SK-N-MC (cell line): Measurements from ENCODE around the gene MISP.
"Not testable (repeated sequence)": the region's sequence is repeated elsewhere in the genome, so short reads cannot be mapped to it uniquely, and the experiment has no call there.

Experiments used
- DNase-seq: peaks from one replicate; pipeline ENCODE4 v3.0.0-alpha.2; 2011; ENCODE audit warnings: low read depth, low spot score
- H3K27ac ChIP-seq: fragments of 200-600 bp; sonication (generic); 2 replicates; pipeline ENCODE4 v1.5.1; 2016; ENCODE audit warnings: mixed run types
- H3K36me3 ChIP-seq: fragments of 200-600 bp; sonication (generic); 2 replicates; pipeline ENCODE4 v1.6.1; 2017; ENCODE audit warnings: antibody characterized with exemption, low read length, mixed read lengths; ENCODE audit not compliant: insufficient read depth
- H3K4me3 ChIP-seq: fragments of 200-600 bp; sonication (generic); 2 replicates; pipeline ENCODE4 v1.5.1; 2016
- H3K9ac ChIP-seq: fragments of 200-600 bp; sonication (generic); 2 replicates; pipeline ENCODE4 v1.8.0; 2017; ENCODE audit warnings: mixed run types, mixed read lengths; ENCODE audit not compliant: insufficient read length
- H3K9me3 ChIP-seq: fragments of 200-600 bp; sonication (generic); 2 replicates; pipeline ENCODE4 v1.6.1; 2017; ENCODE audit warnings: low read depth, mild to moderate bottlenecking, antibody characterized with exemption, low read length, moderate library complexity, mixed read lengths
- EZH2 ChIP-seq: fragments of 200-600 bp; sonication (generic); IDR thresholded peaks from one replicate; pipeline ENCODE4 v1.6.1; 2017; ENCODE audit warnings: antibody characterized with exemption
- FOXP2 ChIP-seq: optimal IDR thresholded peaks from 2 replicates; pipeline ENCODE3; 2011; ENCODE audit warnings: mild to moderate bottlenecking, moderate library complexity; ENCODE audit not compliant: insufficient read depth; ENCODE audit errors: extremely low read length, control extremely low read depth
- POLR2AphosphoS5 ChIP-seq: IDR thresholded peaks from 2 replicates; pipeline ENCODE4 v1.6.1; 2012; ENCODE audit warnings: mild to moderate bottlenecking, low read depth, low read length, borderline replicate concordance

Gene MISP

DNA sequence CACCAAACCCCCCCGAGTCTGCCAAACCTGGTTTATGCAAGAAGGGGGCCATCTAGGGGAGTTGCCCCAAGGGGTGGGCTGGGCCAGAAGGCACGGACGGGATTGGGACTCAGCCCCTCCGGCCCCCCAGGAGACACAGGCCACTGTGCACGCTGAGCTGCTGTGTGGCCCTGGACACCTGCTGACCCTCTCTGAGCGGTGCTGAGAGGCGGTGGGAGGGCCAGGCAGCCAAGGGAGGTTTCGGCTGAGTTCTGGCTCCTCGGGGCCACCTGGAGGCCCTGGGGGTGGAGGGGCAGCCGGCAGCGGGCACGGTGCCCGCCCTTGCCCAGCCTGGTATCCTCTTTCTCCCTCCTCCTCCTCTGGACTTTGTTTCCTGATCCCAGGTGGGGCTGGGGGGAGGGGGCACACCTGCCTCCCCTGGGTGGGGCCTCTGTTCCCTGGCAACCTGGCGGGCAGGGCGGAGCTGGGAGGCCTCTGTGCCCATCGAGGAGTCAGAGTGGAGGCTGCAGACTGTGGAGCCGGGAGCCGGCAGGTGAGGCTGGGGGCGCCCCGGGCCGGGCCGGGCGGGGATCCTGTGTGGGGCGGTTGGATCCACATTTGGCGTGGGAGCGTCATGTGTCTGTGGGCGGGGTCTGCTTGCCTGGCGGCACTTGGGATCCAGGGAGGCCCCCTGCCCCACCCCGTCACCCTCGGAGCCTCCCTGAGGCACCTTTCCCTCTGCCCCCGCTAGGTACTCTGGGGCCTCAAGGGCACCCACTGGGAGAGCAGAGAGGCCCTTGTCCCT lies at the start of gene MISP:
Gene MISP, plus strand, starts transcription at position 473 of the 784 bp plus-strand sequence. CDS start 5,835 bp downstream, outside the sequence.
- H3K36me3 ChIP-seq = no peaks in the 10 kb centered on the region
- no peaks in the 10 kb centered on the region for H3K9me3 ChIP-seq
- H3K9ac ChIP-seq = no peak within 1 kb of the TSS
- no peak for DNase-seq
- no peak within 1 kb of the TSS for H3K27ac ChIP-seq
- TF ChIP-seq POLR2AphosphoS5 = no peak
- TF ChIP-seq FOXP2 = no peak
- TF ChIP-seq EZH2 = no peak
- no peak within 1 kb of the TSS for H3K4me3 ChIP-seq

DNA sequence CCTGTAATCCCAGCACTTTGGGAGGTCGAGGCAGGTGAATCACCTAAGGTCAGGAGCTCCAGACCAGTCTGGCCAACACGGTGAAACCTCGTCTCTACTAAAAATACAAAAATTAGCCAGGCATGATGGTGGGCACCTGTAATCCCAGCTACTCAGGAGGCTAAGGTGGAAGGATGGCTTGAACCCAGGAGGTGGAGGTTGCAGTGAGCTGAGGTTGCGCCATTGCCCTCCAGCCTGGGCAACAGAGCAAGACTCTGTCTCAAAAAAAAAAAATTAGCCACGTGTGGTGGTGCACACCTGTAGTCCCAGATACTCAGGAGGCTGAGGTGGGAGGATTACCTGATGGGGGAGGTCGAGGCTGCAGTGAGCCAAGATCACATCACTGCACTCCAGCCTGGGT lies 48.1 kb upstream of the MISP start:
- DNase-seq, H3K27ac ChIP-seq, H3K9ac ChIP-seq, H3K36me3 ChIP-seq, H3K4me3 ChIP-seq, H3K9me3 ChIP-seq: not testable (repeated sequence)

DNA sequence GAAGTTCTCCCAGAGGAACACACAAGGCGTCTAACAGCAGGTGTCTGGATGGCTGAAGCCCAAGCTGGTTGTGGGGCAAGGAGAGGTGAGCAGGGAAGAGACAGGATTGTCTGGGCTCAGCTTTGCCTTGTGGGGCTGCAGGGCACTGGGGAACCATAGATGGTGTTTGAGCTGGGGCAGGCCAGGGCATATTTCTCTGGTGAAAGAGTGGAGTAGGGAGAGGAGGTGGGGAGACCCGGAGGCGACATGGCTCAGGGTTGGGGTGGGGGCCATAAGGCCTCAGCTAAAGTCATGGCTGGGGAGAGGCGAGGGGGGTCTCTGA lies 47.6 kb upstream of the MISP start:
- no peak overlapping the region for H3K27ac ChIP-seq
- TF ChIP-seq EZH2 = no peak
- TF ChIP-seq FOXP2 = no peak
- no peak for TF ChIP-seq POLR2AphosphoS5
- no peaks in the 10 kb centered on the region for H3K36me3 ChIP-seq
- DNase-seq = no peak
- H3K9me3 ChIP-seq = no peaks in the 10 kb centered on the region
- no peak overlapping the region for H3K9ac ChIP-seq
- H3K4me3 ChIP-seq = no peak overlapping the region

DNA sequence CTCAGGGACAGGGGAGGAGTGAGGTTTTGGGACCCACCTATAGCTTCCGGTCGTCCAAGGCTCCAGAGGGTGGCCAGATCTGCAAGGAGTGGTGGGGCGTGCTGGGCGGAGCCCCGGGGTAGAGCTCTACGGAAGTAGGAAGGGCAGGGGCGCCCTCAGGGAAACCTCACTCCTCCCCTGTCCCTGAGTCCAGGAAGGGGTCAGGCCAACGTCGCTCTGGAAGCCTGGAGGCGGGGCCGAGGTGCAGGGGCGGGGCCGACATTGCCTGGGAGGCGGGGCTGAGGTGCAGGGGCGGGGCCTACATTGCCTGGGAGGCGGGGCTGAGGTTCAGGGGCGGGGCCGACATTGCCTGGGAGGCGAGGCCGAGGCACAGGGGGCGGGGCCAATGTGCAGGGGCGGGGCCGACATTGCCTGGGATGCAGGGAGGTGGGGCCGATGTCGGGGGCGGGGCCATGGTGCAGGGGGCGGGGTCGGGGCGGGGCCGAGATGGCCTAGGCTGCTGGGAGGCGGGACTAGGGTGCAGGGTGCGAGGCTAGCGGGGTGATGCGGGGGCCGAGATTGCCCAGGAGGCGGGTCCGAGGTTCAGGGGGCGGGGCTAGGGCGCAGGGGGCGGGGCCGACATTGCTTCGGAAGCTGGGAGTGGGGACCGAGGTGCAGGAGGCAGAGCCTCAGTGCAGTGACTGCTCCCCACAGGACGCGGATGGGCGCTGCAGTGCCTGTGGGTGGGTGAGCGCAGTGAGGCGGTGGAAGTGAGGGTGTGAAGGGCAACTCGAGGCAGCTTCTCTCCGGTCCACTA lies 47.1 kb upstream of the MISP start:
- DNase-seq = no peak
- Histone ChIP-seq H3K9ac (no peak overlapping the region), H3K27ac (no peak overlapping the region), H3K4me3 (no peak overlapping the region), H3K9me3 (no peaks in the 10 kb centered on the region), H3K36me3 (no peaks in the 10 kb centered on the region)
- TF ChIP-seq POLR2AphosphoS5 (no peak), EZH2 (no peak), FOXP2 (no peak)

- H3K9me3 ChIP-seq = no peaks in the 10 kb centered on the region
- H3K27ac ChIP-seq = no peak overlapping the region
- no peak for DNase-seq
- H3K36me3 ChIP-seq = no peaks in the 10 kb centered on the region
- TF ChIP-seq POLR2AphosphoS5 = no peak
- no peak for TF ChIP-seq FOXP2
- no peak for TF ChIP-seq EZH2
- no peak overlapping the region for H3K4me3 ChIP-seq
- no peak overlapping the region for H3K9ac ChIP-seq
Measured at GRCh38 chr19:704447-704741, 46.5 kb upstream of the MISP start.

- Histone ChIP-seq H3K27ac (peak within 1 kb of the TSS; percentile 68), H3K4me3 (peak within 1 kb of the TSS; percentile 85), H3K36me3 (no peaks in the 10 kb centered on the region), H3K9ac (peak within 1 kb of the TSS; percentile 81), H3K9me3 (no peaks in the 10 kb centered on the region)
- DNase-seq = no peak
- no peak for TF ChIP-seq FOXP2
Measured at GRCh38 chr19:708154-709143, 42.5 kb upstream of the MISP start, which contains the start of gene PALM. Gene PALM (plus strand): TSS chr19:708935. CDS start chr19:709147, 212 bp downstream.

DNA sequence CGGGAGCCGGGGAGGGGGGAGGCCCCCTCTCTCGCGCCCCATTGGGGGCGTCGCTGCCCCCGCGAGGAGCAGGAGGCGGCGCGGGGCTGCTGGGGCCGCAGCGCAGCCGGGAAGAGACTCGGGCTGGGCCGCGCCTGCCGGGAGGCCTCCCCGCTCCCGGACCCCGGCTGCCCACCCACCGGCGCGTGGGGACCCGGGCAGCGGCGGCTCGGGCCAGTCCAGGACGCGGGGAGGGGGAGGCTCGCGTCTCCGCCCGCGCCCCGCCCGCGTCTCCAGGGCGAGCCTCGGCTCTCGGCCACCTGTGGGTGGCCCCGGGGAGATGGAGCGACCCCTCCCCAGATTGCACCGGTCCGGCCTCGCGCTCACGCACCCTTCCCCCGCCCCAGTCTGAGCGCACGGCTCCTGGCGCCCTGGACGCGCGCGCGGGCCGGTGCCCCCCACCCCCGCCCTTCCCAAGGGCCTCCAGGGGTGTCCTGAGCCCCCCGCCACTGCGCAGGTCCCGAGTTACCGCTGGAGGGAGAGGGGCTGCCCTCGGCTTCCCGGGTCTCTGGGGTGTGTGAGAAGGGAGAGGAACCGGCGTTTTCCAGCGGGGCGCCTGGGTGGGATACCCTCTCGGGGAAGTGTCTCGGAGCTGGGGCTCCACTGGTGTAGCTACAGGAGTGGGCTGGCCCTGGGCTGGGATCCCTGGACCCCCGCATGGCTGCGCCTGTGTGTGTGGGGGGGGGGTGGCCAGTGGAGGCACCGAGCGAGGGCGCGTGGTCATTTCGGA lies 41.5 kb upstream of the MISP start:
- peak overlapping the region; percentile 85 for H3K4me3 ChIP-seq
- no peak overlapping the region for H3K27ac ChIP-seq
- peak overlapping the region; percentile 81 for H3K9ac ChIP-seq
- no peaks in the 10 kb centered on the region for H3K9me3 ChIP-seq
- H3K36me3 ChIP-seq = no peaks in the 10 kb centered on the region
- no peak for DNase-seq
- no peak for TF ChIP-seq FOXP2
- no peak for TF ChIP-seq POLR2AphosphoS5
- no peak for TF ChIP-seq EZH2

DNA sequence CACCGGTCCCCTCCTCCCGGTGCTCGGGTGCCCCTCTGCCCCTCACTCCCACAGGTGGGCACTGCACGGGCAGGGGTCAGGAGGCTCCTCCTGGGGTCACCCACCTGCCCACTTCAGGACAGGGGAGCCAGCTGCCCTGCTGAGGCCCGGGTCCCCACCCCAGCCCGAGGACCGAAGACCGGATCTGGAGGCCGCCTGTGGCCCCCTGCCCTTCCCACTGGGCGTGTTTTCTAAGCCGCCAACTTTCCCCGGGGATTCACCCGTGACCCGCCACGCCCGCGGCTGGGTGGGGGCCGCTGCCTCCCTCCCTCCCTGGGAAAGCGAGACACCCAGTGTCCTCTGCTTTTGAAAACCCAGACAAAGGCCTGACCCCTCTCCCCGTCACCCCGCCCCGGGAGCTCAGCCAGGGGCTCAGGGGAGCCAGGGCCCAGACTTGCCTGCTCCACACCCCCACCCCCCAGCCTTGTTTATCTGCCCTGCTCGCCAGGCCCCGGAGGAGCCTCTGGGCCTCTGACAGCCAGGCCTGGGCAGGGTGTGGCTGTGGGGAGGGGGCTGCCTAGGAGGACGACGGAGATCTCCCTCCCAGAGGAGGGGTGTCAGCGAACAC lies 40.8 kb upstream of the MISP start:
- no peak for TF ChIP-seq EZH2
- TF ChIP-seq FOXP2 = no peak
- TF ChIP-seq POLR2AphosphoS5 = no peak
- no peak for DNase-seq
- no peaks in the 10 kb centered on the region for H3K9me3 ChIP-seq
- H3K27ac ChIP-seq = no peak overlapping the region
- H3K4me3 ChIP-seq = peak overlapping the region; percentile 85
- no peaks in the 10 kb centered on the region for H3K36me3 ChIP-seq
- peak overlapping the region; percentile 81 for H3K9ac ChIP-seq
